Activated CD4-positive, alpha-beta T cell treated with anti-CD3 and anti-CD28 coated beads, Interleukin-2, amount 50 U/mL, for 24 hours (primary cell): ENCODE results near the gene BLVRB.
"Not testable (repeated sequence)": the region's sequence is repeated elsewhere in the genome, so short reads cannot be mapped to it uniquely, and the experiment has no call there.

ENCODE experiments used
- DNase-seq, 2 donors: peaks; one replicate each; pipeline ENCODE4 v3.0.0-alpha.2; 2020; ENCODE audit warnings: low read depth in 1 of 2, low spot score in 1 of 2

BLVRB gene

GRCh38 chr19:40423938-40424337 is 41.6 kb downstream of the BLVRB start:
- no peak for DNase-seq

- DNase-seq = no peak
These were observed 42.6 kb downstream of the BLVRB start for GRCh38 chr19:40422748-40423566.

- no peak for DNase-seq
These were observed 43.4 kb downstream of the BLVRB start for GRCh38 chr19:40421993-40422747.

GRCh38 chr19:40420766-40421765 is 44.5 kb downstream of the BLVRB start:
- DNase-seq = peak; percentile 52

- no peak for DNase-seq
These were observed 45.1 kb downstream of the BLVRB start for GRCh38 chr19:40420451-40420765.

- no peak for DNase-seq
These were observed 45.8 kb downstream of the BLVRB start for GRCh38 chr19:40419780-40420179.

GRCh38 chr19:40419066-40419612 is 46.4 kb downstream of the BLVRB start:
- no peak for DNase-seq

- DNase-seq = no peak
These were observed 47.5 kb downstream of the BLVRB start for GRCh38 chr19:40418040-40418439.

- no peak for DNase-seq
These were observed 47.9 kb downstream of the BLVRB start for GRCh38 chr19:40417643-40417981.

GRCh38 chr19:40416918-40417642 is 48.5 kb downstream of the BLVRB start:
- DNase-seq = no peak

- no peak for DNase-seq
These were observed 49.8 kb downstream of the BLVRB start for GRCh38 chr19:40415768-40416167.

- no peak for DNase-seq
These were observed 50.7 kb downstream of the BLVRB start for GRCh38 chr19:40414542-40415535.

GRCh38 chr19:40413291-40413845 is 52.2 kb downstream of the BLVRB start, which contains the start of gene PRX:
PRX (minus strand) TSS chr19:40413378; CDS start chr19:40407932, 5,446 bp downstream.
- DNase-seq = no peak

- DNase-seq = no peak
These were observed 52.7 kb downstream of the BLVRB start for GRCh38 chr19:40412866-40413265.

GRCh38 chr19:40411958-40412499 is 53.5 kb downstream of the BLVRB start:
- DNase-seq = no peak

- DNase-seq = no peak
These were observed 54.3 kb downstream of the BLVRB start for GRCh38 chr19:40411125-40411842.

GRCh38 chr19:40410030-40410389 is 55.5 kb downstream of the BLVRB start:
- no peak for DNase-seq

GRCh38 chr19:40408598-40408925 is 57.0 kb downstream of the BLVRB start:
- not testable (repeated sequence) for DNase-seq
